HCT116 (cell line): Measurements from ENCODE around the gene GNA12.

ENCODE experiments used
- EZH2 ChIP-seq: fragments of 200-600 bp; sonication (generic); IDR thresholded peaks from 2 replicates; pipeline ENCODE4 v1.6.1; 2017; ENCODE audit warnings: antibody characterized with exemption, mixed run types
- EZH2phosphoT487 ChIP-seq: fragments of 200-600 bp; IDR thresholded peaks from 2 replicates; pipeline ENCODE4 v1.6.1; 2018; ENCODE audit warnings: antibody characterized with exemption, borderline replicate concordance
- FOSL1 ChIP-seq: IDR thresholded peaks from 2 replicates; pipeline ENCODE4 v1.6.1; 2012; ENCODE audit warnings: low read depth
- POLR2A ChIP-seq: IDR thresholded peaks from 2 replicates; pipeline ENCODE4 v1.7.0; 2011; ENCODE audit warnings: borderline replicate concordance; ENCODE audit not compliant: insufficient read depth, insufficient read length; ENCODE audit errors: extremely low read depth
- POLR2AphosphoS5 ChIP-seq: IDR thresholded peaks from 2 replicates; pipeline ENCODE4 v1.6.1; 2011; ENCODE audit warnings: mild to moderate bottlenecking, low read depth, low read length, moderate library complexity
- RAD21 ChIP-seq: IDR thresholded peaks from 2 replicates; pipeline ENCODE4 v1.6.1; 2012; ENCODE audit warnings: low read depth, mild to moderate bottlenecking
- TCF7L2 ChIP-seq: IDR thresholded peaks from 2 replicates; pipeline ENCODE4 v1.7.0; 2011; ENCODE audit warnings: borderline replicate concordance, inconsistent platforms; ENCODE audit not compliant: insufficient read depth, insufficient read length; ENCODE audit errors: extremely low read depth
- YY1 ChIP-seq: IDR thresholded peaks from 2 replicates; pipeline ENCODE4 v1.6.1; 2011; ENCODE audit warnings: low read length, low read depth, moderate library complexity, mild to moderate bottlenecking; ENCODE audit not compliant: insufficient replicate concordance; ENCODE audit errors: extremely low read depth
- TF ChIP-seq, protein P1 (sequence below), 3 experiments: fragments of 200-600 bp in 1 of 3; sonication (generic) in 1 of 3; IDR thresholded peaks in 2 of 3; conservative IDR thresholded peaks in 1 of 3; 2 replicates each; pipeline ENCODE4 v1.5.1; 2012 to 2017; ENCODE audit warnings: low read depth in 2 of 3, low read length in 2 of 3, antibody characterized with exemption in 1 of 3, borderline replicate concordance in 1 of 3, control low read depth in 1 of 3, mild to moderate bottlenecking in 1 of 3, mixed read lengths in 1 of 3, mixed run types in 1 of 3, moderate library complexity in 1 of 3; ENCODE audit not compliant: insufficient read depth in 1 of 3
- TF ChIP-seq, protein P2 (sequence below): IDR thresholded peaks from 2 replicates; pipeline ENCODE4 v1.6.1; 2012
- TF ChIP-seq, protein P3 (sequence below): IDR thresholded peaks from 2 replicates; pipeline ENCODE4 v1.6.1; 2012; ENCODE audit warnings: low read depth
- TF ChIP-seq, protein P4 (sequence below): IDR thresholded peaks from 2 replicates; pipeline ENCODE4 v1.6.1; 2011; ENCODE audit warnings: mild to moderate bottlenecking, low read length, moderate library complexity; ENCODE audit not compliant: insufficient replicate concordance; ENCODE audit errors: extremely low read depth

DNA sequence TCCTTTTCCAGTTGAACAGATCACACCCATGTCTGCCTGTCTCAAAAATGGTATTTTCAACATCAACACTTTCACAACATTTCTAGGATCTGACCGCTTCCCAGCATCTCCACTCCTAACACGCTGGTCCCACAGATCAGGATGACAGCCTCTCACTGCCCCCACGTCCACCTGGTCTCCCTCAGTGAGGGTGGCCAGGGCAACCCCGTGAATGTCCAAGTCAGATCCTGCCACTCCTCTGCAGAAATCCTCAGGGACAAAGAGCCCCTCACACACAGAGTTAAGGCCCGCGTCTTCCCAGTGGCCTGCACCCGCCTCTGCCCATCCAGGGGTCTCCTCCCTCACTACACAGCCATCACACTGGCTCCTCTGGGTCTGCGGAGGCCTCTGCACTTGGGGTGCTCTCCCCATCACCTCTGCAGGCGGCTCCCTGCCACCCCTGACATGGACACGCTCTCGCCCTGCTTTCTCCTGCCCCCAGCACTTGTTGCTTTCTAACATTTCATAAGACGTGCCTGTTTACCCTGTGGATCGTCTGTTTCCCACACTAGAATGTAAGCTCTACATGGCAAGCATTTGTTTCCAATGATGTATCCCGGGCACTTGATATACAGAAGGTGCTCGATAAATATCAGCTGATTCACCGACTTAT lies 20.0 kb downstream of the GNA12 start:
- TF ChIP-seq, protein P1, sequence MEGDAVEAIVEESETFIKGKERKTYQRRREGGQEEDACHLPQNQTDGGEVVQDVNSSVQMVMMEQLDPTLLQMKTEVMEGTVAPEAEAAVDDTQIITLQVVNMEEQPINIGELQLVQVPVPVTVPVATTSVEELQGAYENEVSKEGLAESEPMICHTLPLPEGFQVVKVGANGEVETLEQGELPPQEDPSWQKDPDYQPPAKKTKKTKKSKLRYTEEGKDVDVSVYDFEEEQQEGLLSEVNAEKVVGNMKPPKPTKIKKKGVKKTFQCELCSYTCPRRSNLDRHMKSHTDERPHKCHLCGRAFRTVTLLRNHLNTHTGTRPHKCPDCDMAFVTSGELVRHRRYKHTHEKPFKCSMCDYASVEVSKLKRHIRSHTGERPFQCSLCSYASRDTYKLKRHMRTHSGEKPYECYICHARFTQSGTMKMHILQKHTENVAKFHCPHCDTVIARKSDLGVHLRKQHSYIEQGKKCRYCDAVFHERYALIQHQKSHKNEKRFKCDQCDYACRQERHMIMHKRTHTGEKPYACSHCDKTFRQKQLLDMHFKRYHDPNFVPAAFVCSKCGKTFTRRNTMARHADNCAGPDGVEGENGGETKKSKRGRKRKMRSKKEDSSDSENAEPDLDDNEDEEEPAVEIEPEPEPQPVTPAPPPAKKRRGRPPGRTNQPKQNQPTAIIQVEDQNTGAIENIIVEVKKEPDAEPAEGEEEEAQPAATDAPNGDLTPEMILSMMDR (IDR thresholded peaks at IDR 0.05 in 2 of 3, conservative IDR thresholded peaks at IDR 0.05 in 1 of 3; ENCODE audit: borderline replicate concordance in 1 of 3, insufficient read depth in 1 of 3, low read depth in 2 of 3, low read length in 2 of 3) = no peak
- TF ChIP-seq YY1 (no peak), POLR2A (no peak), RAD21 (no peak), TCF7L2 (no peak), EZH2 (no peak), EZH2phosphoT487 (no peak), POLR2AphosphoS5 (no peak), FOSL1 (no peak)
- TF ChIP-seq, protein P2, sequence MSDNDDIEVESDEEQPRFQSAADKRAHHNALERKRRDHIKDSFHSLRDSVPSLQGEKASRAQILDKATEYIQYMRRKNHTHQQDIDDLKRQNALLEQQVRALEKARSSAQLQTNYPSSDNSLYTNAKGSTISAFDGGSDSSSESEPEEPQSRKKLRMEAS = no peak
- TF ChIP-seq, protein P3, sequence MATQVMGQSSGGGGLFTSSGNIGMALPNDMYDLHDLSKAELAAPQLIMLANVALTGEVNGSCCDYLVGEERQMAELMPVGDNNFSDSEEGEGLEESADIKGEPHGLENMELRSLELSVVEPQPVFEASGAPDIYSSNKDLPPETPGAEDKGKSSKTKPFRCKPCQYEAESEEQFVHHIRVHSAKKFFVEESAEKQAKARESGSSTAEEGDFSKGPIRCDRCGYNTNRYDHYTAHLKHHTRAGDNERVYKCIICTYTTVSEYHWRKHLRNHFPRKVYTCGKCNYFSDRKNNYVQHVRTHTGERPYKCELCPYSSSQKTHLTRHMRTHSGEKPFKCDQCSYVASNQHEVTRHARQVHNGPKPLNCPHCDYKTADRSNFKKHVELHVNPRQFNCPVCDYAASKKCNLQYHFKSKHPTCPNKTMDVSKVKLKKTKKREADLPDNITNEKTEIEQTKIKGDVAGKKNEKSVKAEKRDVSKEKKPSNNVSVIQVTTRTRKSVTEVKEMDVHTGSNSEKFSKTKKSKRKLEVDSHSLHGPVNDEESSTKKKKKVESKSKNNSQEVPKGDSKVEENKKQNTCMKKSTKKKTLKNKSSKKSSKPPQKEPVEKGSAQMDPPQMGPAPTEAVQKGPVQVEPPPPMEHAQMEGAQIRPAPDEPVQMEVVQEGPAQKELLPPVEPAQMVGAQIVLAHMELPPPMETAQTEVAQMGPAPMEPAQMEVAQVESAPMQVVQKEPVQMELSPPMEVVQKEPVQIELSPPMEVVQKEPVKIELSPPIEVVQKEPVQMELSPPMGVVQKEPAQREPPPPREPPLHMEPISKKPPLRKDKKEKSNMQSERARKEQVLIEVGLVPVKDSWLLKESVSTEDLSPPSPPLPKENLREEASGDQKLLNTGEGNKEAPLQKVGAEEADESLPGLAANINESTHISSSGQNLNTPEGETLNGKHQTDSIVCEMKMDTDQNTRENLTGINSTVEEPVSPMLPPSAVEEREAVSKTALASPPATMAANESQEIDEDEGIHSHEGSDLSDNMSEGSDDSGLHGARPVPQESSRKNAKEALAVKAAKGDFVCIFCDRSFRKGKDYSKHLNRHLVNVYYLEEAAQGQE = no peak
- TF ChIP-seq, protein P4, sequence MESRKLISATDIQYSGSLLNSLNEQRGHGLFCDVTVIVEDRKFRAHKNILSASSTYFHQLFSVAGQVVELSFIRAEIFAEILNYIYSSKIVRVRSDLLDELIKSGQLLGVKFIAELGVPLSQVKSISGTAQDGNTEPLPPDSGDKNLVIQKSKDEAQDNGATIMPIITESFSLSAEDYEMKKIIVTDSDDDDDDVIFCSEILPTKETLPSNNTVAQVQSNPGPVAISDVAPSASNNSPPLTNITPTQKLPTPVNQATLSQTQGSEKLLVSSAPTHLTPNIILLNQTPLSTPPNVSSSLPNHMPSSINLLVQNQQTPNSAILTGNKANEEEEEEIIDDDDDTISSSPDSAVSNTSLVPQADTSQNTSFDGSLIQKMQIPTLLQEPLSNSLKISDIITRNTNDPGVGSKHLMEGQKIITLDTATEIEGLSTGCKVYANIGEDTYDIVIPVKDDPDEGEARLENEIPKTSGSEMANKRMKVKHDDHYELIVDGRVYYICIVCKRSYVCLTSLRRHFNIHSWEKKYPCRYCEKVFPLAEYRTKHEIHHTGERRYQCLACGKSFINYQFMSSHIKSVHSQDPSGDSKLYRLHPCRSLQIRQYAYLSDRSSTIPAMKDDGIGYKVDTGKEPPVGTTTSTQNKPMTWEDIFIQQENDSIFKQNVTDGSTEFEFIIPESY = no peak
